Erythroblast (primary cell): ENCODE data around the gene GAS2L1.
A peak's percentile ranks its signal among the peaks of the same experiment; 100 is the strongest.

Experiments
- DNase-seq, 2 experiments: peaks; one replicate each; lab custom pipeline; 2025; lab: John Stamatoyannopoulos, UW
- GATA1 ChIP-seq: IDR thresholded peaks from 2 replicates; pipeline ENCODE4 v1.6.1; 2011; ENCODE audit warnings: low read depth, mild to moderate bottlenecking, control low read depth, low read length, moderate library complexity
- POLR2A ChIP-seq: IDR thresholded peaks from 2 replicates; pipeline ENCODE4 v1.6.1; 2011; ENCODE audit warnings: mild to moderate bottlenecking, low read length

Gene GAS2L1

GRCh38 chr22:29316141-29316828 lies 9.8 kb downstream of the GAS2L1 start:
- TF ChIP-seq GATA1 (no peak), POLR2A (no peak)
- no peak for DNase-seq

- TF ChIP-seq GATA1: no peak
- no peak for DNase-seq
Measured at GRCh38 chr22:29317827-29318454, 11.5 kb downstream of the GAS2L1 start.

GRCh38 chr22:29319072-29319471 lies 12.6 kb downstream of the GAS2L1 start:
- TF ChIP-seq GATA1 (no peak), POLR2A (no peak)
- DNase-seq: no peak

- DNase-seq: peak in 1 of 2 experiments; percentile 26
- TF ChIP-seq POLR2A (no peak), GATA1 (no peak)
Measured at GRCh38 chr22:29320546-29320945, 14.1 kb downstream of the GAS2L1 start.

- DNase-seq: no peak
- TF ChIP-seq GATA1 (no peak), POLR2A (no peak)
Measured at GRCh38 chr22:29323641-29324040, 17.2 kb downstream of the GAS2L1 start.

GRCh38 chr22:29325356-29325755 lies 18.9 kb downstream of the GAS2L1 start:
- TF ChIP-seq GATA1 (no peak), POLR2A (no peak)
- DNase-seq: no peak

GRCh38 chr22:29325785-29326315 lies 19.4 kb downstream of the GAS2L1 start:
- TF ChIP-seq GATA1: no peak
- TF ChIP-seq POLR2A: no peak
- no peak for DNase-seq

- no peak for TF ChIP-seq POLR2A
- TF ChIP-seq GATA1: no peak
Measured at GRCh38 chr22:29326481-29326880, 20.0 kb downstream of the GAS2L1 start.

GRCh38 chr22:29327089-29327764 lies 20.8 kb downstream of the GAS2L1 start:
- no peak for DNase-seq
- TF ChIP-seq GATA1 (no peak), POLR2A (no peak)

More at GRCh38 chr22:29326481-29326880, 20.0 kb downstream of the GAS2L1 start:
- no peak for DNase-seq

GRCh38 chr22:29328055-29328454 lies 21.6 kb downstream of the GAS2L1 start:
- TF ChIP-seq POLR2A (no peak), GATA1 (no peak)
- no peak for DNase-seq

- TF ChIP-seq GATA1 (no peak), POLR2A (no peak)
- no peak for DNase-seq
Measured at GRCh38 chr22:29328566-29329500, 22.4 kb downstream of the GAS2L1 start.

- no peak for DNase-seq
- TF ChIP-seq POLR2A (no peak), GATA1 (no peak)
Measured at GRCh38 chr22:29329581-29329980, 23.1 kb downstream of the GAS2L1 start.

- DNase-seq: no peak
- no peak for TF ChIP-seq POLR2A
- TF ChIP-seq GATA1: no peak
Measured at GRCh38 chr22:29330291-29330690, 23.8 kb downstream of the GAS2L1 start.
